NCI-H748 (cell line): ENCODE measurements around the gene SNTG2.

Experiments used
- DNase-seq: peaks from one replicate; lab custom pipeline; 2025; ENCODE audit not compliant: unreplicated experiment; lab: John Stamatoyannopoulos, UW

The SNTG2 gene

GRCh38 chr2:1259746-1260145 lies 309.1 kb downstream of the SNTG2 start:
- DNase-seq, result no peak

- no peak for DNase-seq
These were observed 312.0 kb downstream of the SNTG2 start for GRCh38 chr2:1262609-1263008.

GRCh38 chr2:1265454-1265853 lies 314.8 kb downstream of the SNTG2 start:
- DNase-seq, result no peak

- DNase-seq, result no peak
These were observed 315.7 kb downstream of the SNTG2 start for GRCh38 chr2:1266351-1266750.

GRCh38 chr2:1268034-1268433 lies 317.4 kb downstream of the SNTG2 start:
- no peak for DNase-seq

GRCh38 chr2:1269812-1270211 lies 319.2 kb downstream of the SNTG2 start:
- no peak for DNase-seq

- DNase-seq, result no peak
These were observed 322.2 kb downstream of the SNTG2 start for GRCh38 chr2:1272835-1273234.

GRCh38 chr2:1277634-1278033 lies 327.0 kb downstream of the SNTG2 start:
- DNase-seq, result no peak

GRCh38 chr2:1278125-1278524 lies 327.5 kb downstream of the SNTG2 start:
- no peak for DNase-seq

- no peak for DNase-seq
These were observed 328.2 kb downstream of the SNTG2 start for GRCh38 chr2:1278861-1279260.

GRCh38 chr2:1282552-1282951 lies 331.9 kb downstream of the SNTG2 start:
- no peak for DNase-seq

GRCh38 chr2:1283020-1283801 lies 332.6 kb downstream of the SNTG2 start:
- no peak for DNase-seq

GRCh38 chr2:1283871-1284270 lies 333.2 kb downstream of the SNTG2 start:
- DNase-seq, result no peak

GRCh38 chr2:1286929-1287328 lies 336.3 kb downstream of the SNTG2 start:
- DNase-seq, result no peak

GRCh38 chr2:1287427-1287826 lies 336.8 kb downstream of the SNTG2 start:
- DNase-seq, result no peak

GRCh38 chr2:1294900-1295299 lies 344.3 kb downstream of the SNTG2 start:
- no peak for DNase-seq

- no peak for DNase-seq
These were observed 345.1 kb downstream of the SNTG2 start for GRCh38 chr2:1295740-1296139.

GRCh38 chr2:1297372-1298159 lies 346.9 kb downstream of the SNTG2 start:
- DNase-seq, result no peak

- DNase-seq, result no peak
These were observed 348.4 kb downstream of the SNTG2 start for GRCh38 chr2:1299043-1299442.

GRCh38 chr2:1300284-1300683 lies 349.6 kb downstream of the SNTG2 start:
- no peak for DNase-seq

- no peak for DNase-seq
These were observed 350.4 kb downstream of the SNTG2 start for GRCh38 chr2:1301056-1301455.

GRCh38 chr2:1305342-1306013 lies 354.8 kb downstream of the SNTG2 start:
- no peak for DNase-seq
